Measurements from ENCODE around the gene CIRBP.

Gene CIRBP

GRCh38 chr19:1284979-1285736, 16.0 kb downstream of the CIRBP start:
- DNase-seq (ENCODE audit: extremely low spot score) = no peak
- ChIA-PET CTCF (interaction anchor here (1.4 kb wide), 1 partner anchor 87 kb away, joined by 9 read pairs; no protein-coding TSS in a partner anchor), POLR2A (interaction anchor here (0.7 kb wide), 1 partner anchor 16 kb away, joined by 3 read pairs; the partner anchor contains the start of gene CIRBP)
- TF ChIP-seq CTCF (IDR thresholded peaks at IDR 0.05; ENCODE audit: control extremely low read depth, extremely low read depth, low read depth, missing control alignments) = no peak

GRCh38 chr19:1285737-1286360, 16.7 kb downstream of the CIRBP start, which contains the start of gene EFNA2:
TSS of gene EFNA2 (plus strand) at chr19:1285873. CDS start at chr19:1286169, 296 bp downstream.
- CTCF ChIA-PET = no interaction called here
- no peak for DNase-seq (ENCODE audit: extremely low spot score)
- TF ChIP-seq CTCF (IDR thresholded peaks at IDR 0.05; ENCODE audit: control extremely low read depth, extremely low read depth, low read depth, missing control alignments) = no peak
- POLR2A ChIA-PET = no interaction called here

- ChIA-PET POLR2A (no interaction called here), CTCF (interaction anchor here (0.9 kb wide), 1 partner anchor 42 kb away, joined by 3 read pairs; no protein-coding TSS in a partner anchor)
- DNase-seq (ENCODE audit: extremely low spot score) = no peak
- TF ChIP-seq CTCF (IDR thresholded peaks at IDR 0.05; ENCODE audit: control extremely low read depth, extremely low read depth, low read depth, missing control alignments) = no peak
These were observed 17.6 kb downstream of the CIRBP start for GRCh38 chr19:1286487-1287353.

GRCh38 chr19:1287354-1288225, 18.5 kb downstream of the CIRBP start:
- no peak for DNase-seq (ENCODE audit: extremely low spot score)
- ChIA-PET CTCF (interaction anchor here (0.9 kb wide), 1 partner anchor 43 kb away, joined by 3 read pairs; no protein-coding TSS in a partner anchor), POLR2A (no interaction called here)
- no peak for TF ChIP-seq CTCF (IDR thresholded peaks at IDR 0.05; ENCODE audit: control extremely low read depth, extremely low read depth, low read depth, missing control alignments)

GRCh38 chr19:1288226-1288612, 19.1 kb downstream of the CIRBP start:
- ChIA-PET CTCF (no interaction called here), POLR2A (no interaction called here)
- no peak for DNase-seq (ENCODE audit: extremely low spot score)
- TF ChIP-seq CTCF (IDR thresholded peaks at IDR 0.05; ENCODE audit: control extremely low read depth, extremely low read depth, low read depth, missing control alignments) = no peak

All from GM10248 (cell line).